ENCODE results near the gene TGFBI. TPM values are rescaled to one million over a fixed set of nuclear protein-coding genes. Genes with fewer than 3 reads are reported as not detected.

The TGFBI gene
- total and polyA plus RNA-seq, 2 donors = 220 to 394 TPM

DNA sequence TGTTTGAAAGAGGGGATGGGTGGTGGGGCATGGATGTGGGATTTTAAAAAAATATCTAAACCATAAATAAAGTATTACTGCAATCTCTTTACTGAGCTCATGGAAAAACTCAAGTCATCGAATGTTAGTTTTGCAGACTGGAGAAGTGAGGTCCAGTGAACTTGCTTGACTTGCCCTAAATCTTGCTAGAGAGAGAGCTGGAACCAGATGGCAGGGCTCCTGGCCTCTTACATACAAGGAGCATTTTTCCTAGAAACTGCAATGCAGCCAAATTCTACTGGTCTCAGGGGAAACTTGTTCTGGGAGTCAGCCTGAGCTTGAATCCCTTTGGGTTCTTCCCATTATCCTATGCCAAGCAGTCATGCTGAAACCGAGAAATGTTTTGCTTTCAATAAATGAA, 2.9 kb upstream of the TGFBI start:
- Histone ChIP-seq H3K27ac (ENCODE audit: low read depth) (no peak overlapping the region), H3K36me3 (ENCODE audit: insufficient read depth) (no peaks in the 10 kb centered on the region), H3K4me3 (ENCODE audit: low read depth, low read length) (no peak overlapping the region), H3K4me1 (ENCODE audit: insufficient read depth) (no peaks in the 10 kb centered on the region)
- DNase-seq (ENCODE audit: extremely low spot score) = no peak
- WGBS = 31% methylated on average over 2 of the region's 2 CpGs

DNA sequence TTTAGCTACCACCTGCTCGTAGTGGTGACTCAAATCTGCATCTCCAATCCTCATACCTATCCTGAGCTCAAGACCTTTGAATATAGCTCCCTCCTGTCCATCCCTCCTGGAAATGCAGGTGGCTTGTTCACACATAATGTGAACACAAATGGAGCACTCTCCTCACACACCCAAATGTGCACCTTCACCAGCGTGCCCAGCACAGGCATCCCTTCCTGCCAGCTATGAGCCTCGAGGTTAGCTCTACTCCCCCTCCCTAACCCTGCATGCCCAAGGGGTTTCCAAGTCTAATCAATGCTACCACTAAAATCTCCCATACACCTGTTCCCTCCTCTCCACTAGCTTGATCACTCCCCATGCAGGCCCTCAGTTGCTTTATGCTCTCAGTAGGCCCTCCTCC, 2.2 kb upstream of the TGFBI start:
- Histone ChIP-seq H3K4me1 (ENCODE audit: insufficient read depth) (no peaks in the 10 kb centered on the region), H3K27ac (ENCODE audit: low read depth) (no peak overlapping the region), H3K4me3 (ENCODE audit: low read depth, low read length) (no peak overlapping the region), H3K36me3 (ENCODE audit: insufficient read depth) (no peaks in the 10 kb centered on the region)
- WGBS = 89% methylated on average over 3 of the region's 3 CpGs
- DNase-seq (ENCODE audit: extremely low spot score) = no peak

DNA sequence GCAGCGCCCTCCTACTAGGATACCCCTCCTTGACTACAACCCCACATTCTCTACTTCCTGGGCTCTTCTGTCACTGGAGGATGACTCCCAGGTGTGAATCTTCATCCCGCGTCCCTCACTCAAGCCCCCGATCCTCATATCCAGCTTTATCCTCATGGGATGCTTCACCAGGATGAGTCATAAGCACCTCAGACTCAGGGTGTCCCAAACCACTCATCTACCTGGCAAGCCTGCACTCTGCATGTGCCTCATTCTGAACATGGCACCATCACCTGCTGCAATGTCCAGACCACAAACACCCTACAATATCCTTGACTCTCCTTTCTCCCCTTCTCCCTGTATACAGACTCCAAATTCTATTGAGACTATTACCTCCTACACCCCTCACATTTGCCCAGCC, 1.5 kb upstream of the TGFBI start:
- Histone ChIP-seq H3K4me1 (ENCODE audit: insufficient read depth) (no peaks in the 10 kb centered on the region), H3K27ac (ENCODE audit: low read depth) (no peak overlapping the region), H3K36me3 (ENCODE audit: insufficient read depth) (no peaks in the 10 kb centered on the region), H3K4me3 (ENCODE audit: low read depth, low read length) (no peak overlapping the region)
- DNase-seq (ENCODE audit: extremely low spot score) = no peak
- WGBS = 91% methylated on average over 4 of the region's 4 CpGs

DNA sequence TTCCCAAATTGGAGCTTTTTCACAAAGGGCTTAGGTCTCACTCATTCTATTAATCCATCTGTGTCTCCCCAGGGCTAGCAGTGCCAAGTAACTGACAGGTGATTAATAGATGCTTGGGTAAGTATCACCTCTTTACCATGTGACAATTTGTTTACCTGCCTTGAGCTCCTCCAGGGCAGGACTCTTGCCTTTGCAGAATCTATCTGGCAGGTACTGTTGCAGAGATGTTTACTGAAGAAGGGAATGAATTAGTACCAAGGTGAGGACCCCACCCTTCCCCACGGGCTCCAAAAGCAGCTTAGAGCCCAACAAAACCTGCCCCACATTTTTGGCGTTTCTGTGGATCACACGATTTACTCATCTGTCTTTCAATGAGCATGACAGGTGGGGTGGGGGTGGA, 698 bp upstream of the TGFBI start:
- DNase-seq (ENCODE audit: extremely low spot score) = no peak
- Histone ChIP-seq H3K27ac (ENCODE audit: low read depth) (no peak overlapping the region), H3K4me1 (ENCODE audit: insufficient read depth) (no peaks in the 10 kb centered on the region), H3K4me3 (ENCODE audit: low read depth, low read length) (no peak overlapping the region), H3K36me3 (ENCODE audit: insufficient read depth) (no peaks in the 10 kb centered on the region)
- WGBS = 51% methylated on average over 3 of the region's 3 CpGs

DNA sequence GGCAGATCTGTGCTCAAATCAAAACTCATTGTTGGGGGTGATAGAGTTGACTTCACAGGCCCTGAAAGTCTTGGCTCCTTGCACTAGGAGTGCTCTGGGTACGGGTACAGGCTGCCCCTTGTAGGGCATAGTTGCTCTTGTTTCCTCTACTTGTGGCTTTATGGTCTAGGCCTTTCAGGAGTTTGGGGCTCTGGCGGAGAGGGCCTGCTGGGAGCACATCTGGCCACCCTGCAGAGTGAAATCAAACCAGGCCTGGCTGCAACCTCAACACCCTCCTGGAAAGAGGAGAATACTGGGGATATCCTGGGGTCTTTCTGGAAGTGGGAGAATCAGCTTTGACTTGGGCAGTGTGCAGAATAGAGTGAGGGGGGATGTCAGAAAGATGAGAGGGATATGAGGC, 1.5 kb downstream of the TGFBI start:
- Histone ChIP-seq H3K36me3 (ENCODE audit: insufficient read depth) (no peaks in the 10 kb centered on the region), H3K4me1 (ENCODE audit: insufficient read depth) (no peaks in the 10 kb centered on the region), H3K27ac (ENCODE audit: low read depth) (no peak overlapping the region), H3K4me3 (ENCODE audit: low read depth, low read length) (peak overlapping the region; percentile 58)
- DNase-seq (ENCODE audit: extremely low spot score) = no peak
- 71% methylated on average over 2 of the region's 2 CpGs for WGBS

DNA sequence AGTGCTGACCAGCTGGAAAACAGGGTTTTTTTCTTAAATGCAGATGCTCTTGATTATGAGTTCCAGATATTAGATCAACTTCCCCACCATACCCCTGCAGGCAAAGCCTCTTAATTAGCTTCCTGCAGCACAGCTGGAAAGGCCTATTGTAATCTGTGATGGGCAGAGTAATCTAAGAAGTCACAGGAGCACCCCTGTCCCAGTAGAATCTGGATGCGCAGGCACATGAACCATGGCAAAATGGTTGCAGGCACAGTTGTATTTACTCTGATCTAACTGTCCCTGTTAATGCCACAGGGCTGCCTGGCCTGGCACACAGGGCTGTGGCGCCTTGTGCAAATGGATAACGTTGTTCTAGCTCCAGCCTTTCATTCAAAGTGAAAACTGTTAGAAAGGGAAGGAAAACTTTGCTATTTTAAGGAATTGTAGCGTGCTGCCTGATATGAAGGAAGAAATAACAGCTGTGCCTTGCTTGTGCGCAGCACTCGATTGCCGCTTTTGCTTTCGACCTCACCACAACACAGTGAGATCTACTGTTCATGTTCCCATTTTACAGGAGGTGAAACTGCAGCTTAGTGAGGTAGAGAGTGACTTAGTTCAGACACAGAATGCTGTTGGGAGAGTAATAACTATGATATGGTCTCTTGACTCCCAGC, 2.3 kb downstream of the TGFBI start:
- no peaks in the 10 kb centered on the region for H3K36me3 ChIP-seq (ENCODE audit: insufficient read depth)
- no peak overlapping the region for H3K4me3 ChIP-seq (ENCODE audit: low read depth, low read length)
- WGBS = 52% methylated on average over 8 of the region's 8 CpGs
- H3K4me1 ChIP-seq (ENCODE audit: insufficient read depth) = no peaks in the 10 kb centered on the region
- H3K27ac ChIP-seq (ENCODE audit: low read depth) = no peak overlapping the region
- DNase-seq (ENCODE audit: extremely low spot score) = no peak

DNA sequence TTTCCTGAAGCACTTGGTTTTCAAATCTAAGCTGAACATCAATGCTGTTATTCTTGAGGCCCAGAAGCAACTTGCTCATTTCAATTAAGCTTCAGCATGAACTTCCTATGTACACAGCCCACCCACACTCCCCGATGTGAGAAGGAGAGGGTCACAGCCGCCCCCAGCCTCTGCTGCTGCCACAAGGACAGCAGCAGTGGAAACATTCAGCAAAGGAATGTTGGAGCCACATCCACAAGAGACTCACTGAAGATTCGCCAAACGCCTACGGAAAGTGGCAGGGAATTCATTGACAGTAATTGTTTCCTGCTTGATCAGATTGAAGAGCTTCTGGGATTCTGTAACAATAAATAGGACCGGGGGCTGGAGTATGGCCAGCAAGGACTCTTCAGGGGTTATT, 2.9 kb downstream of the TGFBI start:
- H3K36me3 ChIP-seq (ENCODE audit: insufficient read depth) = no peaks in the 10 kb centered on the region
- DNase-seq (ENCODE audit: extremely low spot score) = no peak
- H3K4me3 ChIP-seq (ENCODE audit: low read depth, low read length) = no peak overlapping the region
- WGBS = 40% methylated on average over 6 of the region's 6 CpGs
- no peaks in the 10 kb centered on the region for H3K4me1 ChIP-seq (ENCODE audit: insufficient read depth)
- H3K27ac ChIP-seq (ENCODE audit: low read depth) = no peak overlapping the region

DNA sequence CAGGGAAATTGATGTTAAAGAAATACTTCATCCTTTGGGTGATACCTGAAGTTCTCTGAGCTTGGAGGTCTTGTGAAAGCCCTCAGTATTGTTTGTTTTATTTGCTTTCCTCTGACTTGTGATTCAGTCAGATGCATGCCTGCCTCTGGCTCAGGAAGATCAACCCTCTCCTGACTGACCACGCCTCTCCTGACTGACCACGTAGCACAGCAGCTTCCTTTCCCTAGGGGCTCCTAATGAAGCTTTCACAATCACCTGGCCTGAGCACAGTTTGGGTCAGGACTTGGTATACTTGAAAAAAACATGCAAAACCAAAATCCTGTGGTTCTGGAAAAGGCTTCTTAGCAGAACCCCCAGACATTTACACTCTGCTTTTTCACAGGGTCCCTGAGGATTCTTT, 3.8 kb downstream of the TGFBI start:
- Histone ChIP-seq H3K4me1 (ENCODE audit: insufficient read depth) (no peaks in the 10 kb centered on the region), H3K4me3 (ENCODE audit: low read depth, low read length) (no peak overlapping the region), H3K27ac (ENCODE audit: low read depth) (no peak overlapping the region), H3K36me3 (ENCODE audit: insufficient read depth) (no peaks in the 10 kb centered on the region)
- DNase-seq (ENCODE audit: extremely low spot score) = no peak
- WGBS = 53% methylated on average over 2 of the region's 2 CpGs

DNA sequence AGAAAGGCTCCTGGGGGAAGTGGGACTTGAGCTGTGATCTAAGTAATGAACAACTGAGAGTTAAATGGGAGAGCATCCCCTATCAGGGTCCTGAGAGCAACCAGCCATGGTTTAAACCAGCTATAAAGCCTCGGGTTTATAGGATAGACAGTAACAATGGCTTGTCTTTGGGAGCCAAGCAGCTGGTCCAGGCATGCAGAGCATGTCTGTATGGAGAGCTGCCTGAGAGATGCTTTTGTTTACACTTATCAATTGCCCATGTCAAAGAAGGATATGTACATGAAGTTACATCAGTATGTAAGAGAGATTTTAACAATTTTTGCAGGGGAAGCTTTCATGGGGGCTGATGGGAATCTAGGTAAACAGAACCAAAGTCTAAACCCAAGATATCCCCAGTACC, 4.4 kb downstream of the TGFBI start:
- H3K4me1 ChIP-seq (ENCODE audit: insufficient read depth) = no peaks in the 10 kb centered on the region
- no peaks in the 10 kb centered on the region for H3K36me3 ChIP-seq (ENCODE audit: insufficient read depth)
- WGBS = 18% methylated on average over 1 of the region's 1 CpG
- DNase-seq (ENCODE audit: extremely low spot score) = no peak
- no peak overlapping the region for H3K27ac ChIP-seq (ENCODE audit: low read depth)
- no peak overlapping the region for H3K4me3 ChIP-seq (ENCODE audit: low read depth, low read length)

DNA sequence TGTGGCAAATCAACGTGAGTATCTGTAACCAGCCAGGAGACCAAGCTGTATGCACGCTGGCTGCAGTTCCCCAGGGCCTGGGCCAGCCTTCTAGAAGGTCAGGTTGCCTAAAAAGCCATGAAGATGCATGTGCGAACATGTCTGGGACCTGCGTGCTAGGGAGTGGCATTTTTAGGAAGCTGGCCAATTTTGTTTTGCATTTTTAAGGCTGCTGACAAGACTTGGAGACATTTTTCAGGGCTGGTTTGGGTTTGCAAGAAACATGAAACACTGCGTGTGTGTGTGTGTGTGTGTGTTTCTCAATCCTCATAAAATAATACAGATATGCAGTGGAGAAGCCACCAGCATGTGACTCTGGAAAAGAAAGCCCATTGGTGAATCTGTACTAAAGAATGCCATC, 5.1 kb downstream of the TGFBI start:
- H3K27ac ChIP-seq (ENCODE audit: low read depth) = no peak overlapping the region
- H3K4me3 ChIP-seq (ENCODE audit: low read depth, low read length) = no peak overlapping the region
- H3K4me1 ChIP-seq (ENCODE audit: insufficient read depth) = no peaks in the 10 kb centered on the region

DNA sequence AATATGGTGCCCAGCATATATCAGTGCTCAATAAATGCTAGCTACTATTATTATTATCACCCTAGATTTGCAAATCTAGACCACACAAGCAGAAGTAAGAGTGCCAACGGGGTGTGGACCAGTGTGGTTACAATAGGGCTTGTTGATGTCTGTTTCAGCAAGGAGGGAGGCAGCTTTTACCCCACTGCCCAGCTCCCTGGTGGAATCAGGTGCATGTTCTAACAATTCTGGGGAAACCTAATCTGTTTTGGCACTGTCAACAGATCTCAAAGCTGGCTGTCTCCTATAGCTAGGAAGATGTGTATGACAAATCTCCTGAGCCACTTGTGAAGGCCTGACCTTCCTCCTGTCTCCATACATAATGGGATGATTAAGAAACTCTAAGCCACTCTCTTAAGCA, 5.7 kb downstream of the TGFBI start:
- H3K4me3 ChIP-seq (ENCODE audit: low read depth, low read length) = no peak overlapping the region
- H3K4me1 ChIP-seq (ENCODE audit: insufficient read depth) = no peaks in the 10 kb centered on the region
- DNase-seq (ENCODE audit: extremely low spot score) = no peak
- WGBS = 55% methylated on average over 1 of the region's 1 CpG
- H3K27ac ChIP-seq (ENCODE audit: low read depth) = no peak overlapping the region
- no peaks in the 10 kb centered on the region for H3K36me3 ChIP-seq (ENCODE audit: insufficient read depth)

More for the DNA sequence above, 5.1 kb downstream of the TGFBI start:
- DNase-seq (ENCODE audit: extremely low spot score) = no peak
- H3K36me3 ChIP-seq (ENCODE audit: insufficient read depth) = no peaks in the 10 kb centered on the region
- WGBS = 63% methylated on average over 5 of the region's 5 CpGs

DNA sequence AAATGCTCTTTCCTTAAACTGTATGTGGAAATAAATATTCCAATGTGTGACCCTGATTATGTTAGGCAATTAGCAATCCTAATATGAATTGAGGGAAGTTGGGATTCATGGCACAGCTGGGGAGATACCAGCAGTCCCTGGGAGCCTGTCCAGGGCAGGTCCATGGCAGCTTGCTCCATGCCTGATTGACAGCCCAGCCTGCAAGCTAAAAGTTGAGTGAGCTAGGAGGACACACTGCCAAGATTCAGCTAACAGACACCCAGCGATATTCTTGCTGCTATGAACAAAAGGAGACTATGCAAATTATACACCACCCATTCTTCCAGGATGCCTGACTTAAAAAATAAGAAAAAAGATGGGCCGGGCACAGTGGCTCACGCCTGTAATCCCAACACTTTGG, 6.2 kb downstream of the TGFBI start:
- no peak overlapping the region for H3K4me3 ChIP-seq (ENCODE audit: low read depth, low read length)
- no peak overlapping the region for H3K27ac ChIP-seq (ENCODE audit: low read depth)
- WGBS = 93% methylated on average over 3 of the region's 3 CpGs
- no peaks in the 10 kb centered on the region for H3K36me3 ChIP-seq (ENCODE audit: insufficient read depth)
- no peaks in the 10 kb centered on the region for H3K4me1 ChIP-seq (ENCODE audit: insufficient read depth)
- no peak for DNase-seq (ENCODE audit: extremely low spot score)

DNA sequence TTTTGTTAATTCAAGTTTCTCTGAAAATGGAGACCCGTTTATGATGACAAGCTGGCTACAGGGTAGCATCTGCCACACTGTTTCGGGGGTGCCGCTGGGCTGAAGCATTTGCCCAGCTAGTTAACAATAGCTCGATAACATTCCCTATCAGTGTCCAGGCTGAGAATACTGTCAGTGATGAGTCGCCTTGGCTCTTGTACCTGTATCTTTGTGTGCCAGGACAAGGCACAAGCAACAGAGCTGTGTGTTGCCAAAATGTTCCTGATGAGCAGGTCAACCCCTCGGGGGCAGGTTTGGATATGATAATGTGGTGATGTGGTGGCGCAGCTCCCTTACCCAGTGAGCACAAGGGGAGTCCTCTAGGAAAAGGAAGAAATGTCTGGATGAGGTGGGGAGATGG, 7.0 kb downstream of the TGFBI start:
- 89% methylated on average over 7 of the region's 7 CpGs for WGBS
- Histone ChIP-seq H3K27ac (ENCODE audit: low read depth) (no peak overlapping the region), H3K4me3 (ENCODE audit: low read depth, low read length) (no peak overlapping the region), H3K36me3 (ENCODE audit: insufficient read depth) (no peaks in the 10 kb centered on the region), H3K4me1 (ENCODE audit: insufficient read depth) (no peaks in the 10 kb centered on the region)
- DNase-seq (ENCODE audit: extremely low spot score) = no peak

DNA sequence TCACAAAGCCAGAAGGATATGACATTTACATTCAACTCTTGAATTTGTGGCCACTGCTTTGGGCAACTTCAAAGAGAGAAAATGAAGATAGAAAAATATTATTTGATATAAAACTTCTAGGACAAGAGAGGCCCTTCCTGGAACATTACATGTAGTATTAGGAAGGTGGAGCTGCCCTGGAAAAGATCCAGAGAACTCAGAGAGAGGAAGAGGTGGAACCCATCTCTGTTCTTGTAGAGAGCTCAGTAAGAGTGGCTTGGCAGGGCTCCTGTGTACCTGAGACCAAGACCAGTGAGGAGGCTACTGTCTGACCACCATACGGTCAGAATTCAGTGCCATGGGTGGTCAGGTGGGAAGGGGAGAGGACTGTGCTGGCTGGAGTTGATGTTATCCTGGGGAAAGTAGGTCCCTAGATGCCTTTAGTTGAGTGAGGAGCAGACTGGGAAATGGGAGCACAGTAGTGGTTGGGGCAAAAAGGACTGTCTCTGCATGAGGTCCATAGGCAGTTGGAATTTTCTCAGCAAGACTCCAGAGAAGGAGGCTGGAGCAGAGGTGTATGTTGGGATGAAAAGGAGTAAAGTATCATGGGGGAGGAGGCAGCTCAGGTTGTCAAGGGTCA, 7.6 kb downstream of the TGFBI start:
- DNase-seq (ENCODE audit: extremely low spot score) = no peak
- Histone ChIP-seq H3K27ac (ENCODE audit: low read depth) (peak overlapping the region; percentile 31), H3K36me3 (ENCODE audit: insufficient read depth) (no peaks in the 10 kb centered on the region), H3K4me1 (ENCODE audit: insufficient read depth) (no peaks in the 10 kb centered on the region), H3K4me3 (ENCODE audit: low read depth, low read length) (no peak overlapping the region)
- 96% methylated on average over 1 of the region's 1 CpG for WGBS

All from urinary bladder (tissue), 4 donors.